Measurements from ENCODE around the gene GRIN1. TPM values are rescaled to one million over a fixed set of nuclear protein-coding genes. Genes with fewer than 3 reads are reported as not detected.

Gene GRIN1
- total and polyA plus RNA-seq, 2 donors (not counting 1 experiment from before 2014, with no cell fraction given): 0.04 TPM; not detected in 1

DNA sequence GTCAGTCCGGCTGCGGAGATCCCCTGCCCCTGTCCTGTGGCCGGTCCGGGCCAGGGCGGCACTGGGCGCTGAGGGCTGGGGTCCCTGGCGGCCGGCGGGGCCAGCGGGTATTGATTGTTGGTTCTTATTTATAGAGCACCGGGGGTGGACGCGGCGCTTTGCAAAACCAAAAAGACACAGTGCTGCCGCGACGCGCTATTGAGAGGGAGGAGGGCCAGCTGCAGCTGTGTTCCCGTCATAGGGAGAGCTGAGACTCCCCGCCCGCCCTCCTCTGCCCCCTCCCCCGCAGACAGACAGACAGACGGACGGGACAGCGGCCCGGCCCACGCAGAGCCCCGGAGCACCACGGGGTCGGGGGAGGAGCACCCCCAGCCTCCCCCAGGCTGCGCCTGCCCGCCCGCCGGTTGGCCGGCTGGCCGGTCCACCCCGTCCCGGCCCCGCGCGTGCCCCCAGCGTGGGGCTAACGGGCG, 28.4 kb downstream of the GRIN1 start:
- intact Hi-C loops (cut with micrococcal nuclease): no loop called here
- Histone ChIP-seq H3K27ac (ENCODE audit: low read length in 2 of 2) (no peak overlapping the region), H3K79me2 (ENCODE audit: control insufficient read depth, insufficient read depth, low read length) (no peaks in the 10 kb centered on the region), H4K20me1 (ENCODE audit: control insufficient read depth, insufficient read depth, low read length, poor library complexity, severe bottlenecking) (no peaks in the 10 kb centered on the region), H3K4me2 (replicated peaks; ENCODE audit: low read depth, low read length, poor library complexity, severe bottlenecking) (peak overlapping the region; percentile 74), H3K9ac (ENCODE audit: low read length) (no peak overlapping the region), H3K9me3 (ENCODE audit: control extremely low read depth in 1 of 3, control insufficient read depth in 2 of 3, insufficient read depth in 1 of 3, low read length in 2 of 3) (peaks cover 0 to 25% (median 0%) of the 10 kb centered on the region in 3 donors), H3K4me3 (ENCODE audit: control extremely low read depth in 1 of 5, extremely low read depth in 1 of 5, insufficient read depth in 1 of 5, low read depth in 2 of 5, low read length in 4 of 5) (no peak overlapping the region), H3K27me3 (replicated peaks in 1 of 4; ENCODE audit: control extremely low read depth in 1 of 4, control insufficient read depth in 3 of 4, insufficient read depth in 4 of 4, low read length in 3 of 4) (peaks cover 0 to 85% (median 41%) of the 10 kb centered on the region in 4 experiments), H3K36me3 (replicated peaks in 1 of 2; ENCODE audit: control extremely low read depth in 1 of 2, control insufficient read depth in 1 of 2, extremely low read depth in 1 of 2, insufficient read depth in 2 of 2, low read length in 1 of 2) (no peaks in the 10 kb centered on the region), H3K4me1 (ENCODE audit: control insufficient read depth in 2 of 2, insufficient read depth in 2 of 2, low read length in 2 of 2) (peaks cover 12 to 39% of the 10 kb centered on the region in 2 donors), H2AFZ (ENCODE audit: insufficient read depth, low read depth, low read length, poor library complexity, severe bottlenecking) (no peak overlapping the region)
- Mint-ChIP-seq H3K27me3 (peaks cover 30% of the 10 kb centered on the region), H3K27ac (no peak overlapping the region), H3K9me3 (ENCODE audit: insufficient read depth) (no peaks in the 10 kb centered on the region), H3K4me3 (no peak overlapping the region), H3K4me1 (peaks cover 11% of the 10 kb centered on the region)
- DNase-seq (no peak), ATAC-seq (ENCODE audit: low read depth) (no peak)
- TF ChIP-seq, protein P1, sequence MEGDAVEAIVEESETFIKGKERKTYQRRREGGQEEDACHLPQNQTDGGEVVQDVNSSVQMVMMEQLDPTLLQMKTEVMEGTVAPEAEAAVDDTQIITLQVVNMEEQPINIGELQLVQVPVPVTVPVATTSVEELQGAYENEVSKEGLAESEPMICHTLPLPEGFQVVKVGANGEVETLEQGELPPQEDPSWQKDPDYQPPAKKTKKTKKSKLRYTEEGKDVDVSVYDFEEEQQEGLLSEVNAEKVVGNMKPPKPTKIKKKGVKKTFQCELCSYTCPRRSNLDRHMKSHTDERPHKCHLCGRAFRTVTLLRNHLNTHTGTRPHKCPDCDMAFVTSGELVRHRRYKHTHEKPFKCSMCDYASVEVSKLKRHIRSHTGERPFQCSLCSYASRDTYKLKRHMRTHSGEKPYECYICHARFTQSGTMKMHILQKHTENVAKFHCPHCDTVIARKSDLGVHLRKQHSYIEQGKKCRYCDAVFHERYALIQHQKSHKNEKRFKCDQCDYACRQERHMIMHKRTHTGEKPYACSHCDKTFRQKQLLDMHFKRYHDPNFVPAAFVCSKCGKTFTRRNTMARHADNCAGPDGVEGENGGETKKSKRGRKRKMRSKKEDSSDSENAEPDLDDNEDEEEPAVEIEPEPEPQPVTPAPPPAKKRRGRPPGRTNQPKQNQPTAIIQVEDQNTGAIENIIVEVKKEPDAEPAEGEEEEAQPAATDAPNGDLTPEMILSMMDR (IDR thresholded peaks at IDR 0.05): no peak
- no peak for TF ChIP-seq EZH2 (IDR thresholded peaks at IDR 0.05; ENCODE audit: borderline replicate concordance, insufficient read depth, low read depth, low read length, poor library complexity, severe bottlenecking)
- ChIA-PET POLR2A (no interaction called here), CTCF (no interaction called here)
- 49% methylated on average over 31 of the region's 44 CpGs for WGBS (ENCODE audit: insufficient coverage)

DNA sequence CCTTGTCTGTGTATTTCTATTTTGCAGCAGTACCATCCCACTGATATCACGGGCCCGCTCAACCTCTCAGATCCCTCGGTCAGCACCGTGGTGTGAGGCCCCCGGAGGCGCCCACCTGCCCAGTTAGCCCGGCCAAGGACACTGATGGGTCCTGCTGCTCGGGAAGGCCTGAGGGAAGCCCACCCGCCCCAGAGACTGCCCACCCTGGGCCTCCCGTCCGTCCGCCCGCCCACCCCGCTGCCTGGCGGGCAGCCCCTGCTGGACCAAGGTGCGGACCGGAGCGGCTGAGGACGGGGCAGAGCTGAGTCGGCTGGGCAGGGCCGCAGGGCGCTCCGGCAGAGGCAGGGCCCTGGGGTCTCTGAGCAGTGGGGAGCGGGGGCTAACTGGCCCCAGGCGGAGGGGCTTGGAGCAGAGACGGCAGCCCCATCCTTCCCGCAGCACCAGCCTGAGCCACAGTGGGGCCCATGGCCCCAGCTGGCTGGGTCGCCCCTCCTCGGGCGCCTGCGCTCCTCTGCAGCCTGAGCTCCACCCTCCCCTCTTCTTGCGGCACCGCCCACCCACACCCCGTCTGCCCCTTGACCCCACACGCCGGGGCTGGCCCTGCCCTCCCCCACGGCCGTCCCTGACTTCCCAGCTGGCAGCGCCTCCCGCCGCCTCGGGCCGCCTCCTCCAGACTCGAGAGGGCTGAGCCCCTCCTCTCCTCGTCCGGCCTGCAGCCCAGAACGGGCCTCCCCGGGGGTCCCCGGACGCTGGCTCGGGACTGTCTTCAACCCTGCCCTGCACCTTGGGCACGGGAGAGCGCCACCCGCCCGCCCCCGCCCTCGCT, 29.0 kb downstream of the GRIN1 start:
- H3K27ac ChIP-seq (ENCODE audit: low read length in 2 of 2): no peak overlapping the region
- DNase-seq (no peak), ATAC-seq (ENCODE audit: low read depth) (no peak)
- 13% methylated on average over 54 of the region's 57 CpGs for WGBS (ENCODE audit: insufficient coverage)
- intact Hi-C loops (cut with micrococcal nuclease): no loop called here
- peaks cover 11% of the 10 kb centered on the region for H3K4me1 Mint-ChIP-seq
- ChIA-PET POLR2A (no interaction called here), CTCF (no interaction called here)
- no peaks in the 10 kb centered on the region for H4K20me1 ChIP-seq (ENCODE audit: control insufficient read depth, insufficient read depth, low read length, poor library complexity, severe bottlenecking)
- H3K27me3 Mint-ChIP-seq: peaks cover 28% of the 10 kb centered on the region
- H3K79me2 ChIP-seq (ENCODE audit: control insufficient read depth, insufficient read depth, low read length): no peaks in the 10 kb centered on the region
- TF ChIP-seq EZH2 (IDR thresholded peaks at IDR 0.05; ENCODE audit: borderline replicate concordance, insufficient read depth, low read depth, low read length, poor library complexity, severe bottlenecking): no peak
- TF ChIP-seq, protein P1 (IDR thresholded peaks at IDR 0.05): no peak
- no peak overlapping the region for H3K27ac Mint-ChIP-seq
- peak overlapping the region; percentile 74 for H3K4me2 ChIP-seq (replicated peaks; ENCODE audit: low read depth, low read length, poor library complexity, severe bottlenecking)
- peaks cover 0 to 85% (median 40%) of the 10 kb centered on the region in 4 experiments for H3K27me3 ChIP-seq (replicated peaks in 1 of 4; ENCODE audit: control extremely low read depth in 1 of 4, control insufficient read depth in 3 of 4, insufficient read depth in 4 of 4, low read length in 3 of 4)
- H3K9ac ChIP-seq (ENCODE audit: low read length): no peak overlapping the region
- H3K36me3 ChIP-seq (replicated peaks in 1 of 2; ENCODE audit: control extremely low read depth in 1 of 2, control insufficient read depth in 1 of 2, extremely low read depth in 1 of 2, insufficient read depth in 2 of 2, low read length in 1 of 2): no peaks in the 10 kb centered on the region
- H2AFZ ChIP-seq (ENCODE audit: insufficient read depth, low read depth, low read length, poor library complexity, severe bottlenecking): no peak overlapping the region
- peaks cover 8 to 35% of the 10 kb centered on the region in 2 donors for H3K4me1 ChIP-seq (ENCODE audit: control insufficient read depth in 2 of 2, insufficient read depth in 2 of 2, low read length in 2 of 2)
- peaks cover 0 to 22% (median 0%) of the 10 kb centered on the region in 3 donors for H3K9me3 ChIP-seq (ENCODE audit: control extremely low read depth in 1 of 3, control insufficient read depth in 2 of 3, insufficient read depth in 1 of 3, low read length in 2 of 3)
- no peaks in the 10 kb centered on the region for H3K9me3 Mint-ChIP-seq (ENCODE audit: insufficient read depth)
- H3K4me3 ChIP-seq (ENCODE audit: control extremely low read depth in 1 of 5, extremely low read depth in 1 of 5, insufficient read depth in 1 of 5, low read depth in 2 of 5, low read length in 4 of 5): no peak overlapping the region
- peak overlapping the region; percentile 59 for H3K4me3 Mint-ChIP-seq
